ENCODE results near the gene LSP1. TPM values are rescaled to one million over a fixed set of nuclear protein-coding genes. Genes with fewer than 3 reads are reported as not detected.

The LSP1 gene
- total and polyA plus RNA-seq, 2 of the 13 experiments (the other 11 are each of a cell fraction or from before 2014, with no cell fraction given), result 0.59 to 1.00 TPM

DNA sequence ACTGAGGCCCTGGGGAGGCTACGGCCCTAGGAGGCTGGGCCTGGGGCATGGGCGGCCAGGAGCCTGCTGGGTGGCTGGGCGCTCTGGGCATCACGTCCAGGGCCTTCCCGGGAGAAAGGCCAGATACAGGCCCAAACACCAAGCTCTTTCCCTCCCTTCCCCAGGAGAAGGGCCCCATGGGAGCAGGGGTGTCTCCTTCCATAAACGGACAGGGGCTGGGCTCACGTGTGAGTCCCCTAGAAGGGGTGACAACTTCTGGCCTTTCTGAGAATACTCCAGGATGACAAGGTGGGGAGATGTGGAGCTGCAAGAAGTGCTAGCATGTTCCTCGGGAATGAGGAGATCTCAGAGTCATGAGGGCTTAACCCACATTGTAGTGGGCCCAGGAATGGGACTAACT lies 37.6 kb upstream of the LSP1 start:
- no peak for FAIRE-seq
- no peak for DNase-seq (ENCODE audit: low spot score)
- no peak overlapping the region for H3K27ac ChIP-seq (ENCODE audit: extremely low read length, insufficient read depth, low read length)
- ATAC-seq, result no peak
- H3K27me3 ChIP-seq (ENCODE audit: control insufficient read depth in 1 of 2, insufficient read depth in 2 of 2, low read length in 2 of 2), result peaks cover 3 to 61% of the 10 kb centered on the region in 2 experiments; a peak in 3 of 5 replicates
- no peaks in the 10 kb centered on the region for H3K4me1 ChIP-seq (ENCODE audit: insufficient read depth, low read length)
- no peak overlapping the region for H3K4me2 ChIP-seq (ENCODE audit: low read depth, low read length)
- no peaks in the 10 kb centered on the region for H3K36me3 ChIP-seq (replicated peaks in 1 of 2; ENCODE audit: control insufficient read depth in 1 of 2, insufficient read depth in 2 of 2, low read length in 2 of 2)
- ChIA-PET POLR2A (no interaction called here), CTCF (ENCODE audit: low intra/inter-chr PET ratio, low total read pairs) (no interaction called here)
- WGBS (ENCODE audit: low lambda C conversion rate), result 31% methylated on average over 3 of the region's 8 CpGs
- no TSS peak for BruUV-seq (replicated peaks)
- no peak overlapping the region for H3K9ac ChIP-seq (ENCODE audit: insufficient read depth, low read depth, low read length)
- intact Hi-C loops (cut with micrococcal nuclease; ENCODE audit: unreplicated experiment) (no loop called here), in situ Hi-C loops (cut with HindIII; ENCODE audit: extremely low pct_ligation_motif_present, low pct_unique_long_range_greater_than_20kb) (no loop called here)
- H4K20me1 ChIP-seq (ENCODE audit: insufficient read depth, low read length), result no peaks in the 10 kb centered on the region
- H3K4me3 ChIP-seq (replicated peaks in 1 of 3; ENCODE audit: insufficient read depth in 1 of 3, low read depth in 2 of 3, low read length in 3 of 3), result no peak overlapping the region
- 0 out of 2 replicates have a peak, but pooled peaks cover 3% of the 10 kb centered on the region for H3K9me3 ChIP-seq (ENCODE audit: low read length)
- H2AFZ ChIP-seq (ENCODE audit: low read length), result no peak overlapping the region
- TF ChIP-seq, protein P1, sequence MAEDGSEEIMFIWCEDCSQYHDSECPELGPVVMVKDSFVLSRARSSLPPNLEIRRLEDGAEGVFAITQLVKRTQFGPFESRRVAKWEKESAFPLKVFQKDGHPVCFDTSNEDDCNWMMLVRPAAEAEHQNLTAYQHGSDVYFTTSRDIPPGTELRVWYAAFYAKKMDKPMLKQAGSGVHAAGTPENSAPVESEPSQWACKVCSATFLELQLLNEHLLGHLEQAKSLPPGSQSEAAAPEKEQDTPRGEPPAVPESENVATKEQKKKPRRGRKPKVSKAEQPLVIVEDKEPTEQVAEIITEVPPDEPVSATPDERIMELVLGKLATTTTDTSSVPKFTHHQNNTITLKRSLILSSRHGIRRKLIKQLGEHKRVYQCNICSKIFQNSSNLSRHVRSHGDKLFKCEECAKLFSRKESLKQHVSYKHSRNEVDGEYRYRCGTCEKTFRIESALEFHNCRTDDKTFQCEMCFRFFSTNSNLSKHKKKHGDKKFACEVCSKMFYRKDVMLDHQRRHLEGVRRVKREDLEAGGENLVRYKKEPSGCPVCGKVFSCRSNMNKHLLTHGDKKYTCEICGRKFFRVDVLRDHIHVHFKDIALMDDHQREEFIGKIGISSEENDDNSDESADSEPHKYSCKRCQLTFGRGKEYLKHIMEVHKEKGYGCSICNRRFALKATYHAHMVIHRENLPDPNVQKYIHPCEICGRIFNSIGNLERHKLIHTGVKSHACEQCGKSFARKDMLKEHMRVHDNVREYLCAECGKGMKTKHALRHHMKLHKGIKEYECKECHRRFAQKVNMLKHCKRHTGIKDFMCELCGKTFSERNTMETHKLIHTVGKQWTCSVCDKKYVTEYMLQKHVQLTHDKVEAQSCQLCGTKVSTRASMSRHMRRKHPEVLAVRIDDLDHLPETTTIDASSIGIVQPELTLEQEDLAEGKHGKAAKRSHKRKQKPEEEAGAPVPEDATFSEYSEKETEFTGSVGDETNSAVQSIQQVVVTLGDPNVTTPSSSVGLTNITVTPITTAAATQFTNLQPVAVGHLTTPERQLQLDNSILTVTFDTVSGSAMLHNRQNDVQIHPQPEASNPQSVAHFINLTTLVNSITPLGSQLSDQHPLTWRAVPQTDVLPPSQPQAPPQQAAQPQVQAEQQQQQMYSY (CRISPR knock-in tag; IDR thresholded peaks at IDR 0.05), result no peak
- TF ChIP-seq NCOR1 (IDR thresholded peaks at IDR 0.05; ENCODE audit: borderline replicate concordance, low read length) (no peak), HMG20A (CRISPR knock-in tag; IDR thresholded peaks at IDR 0.05; ENCODE audit: borderline replicate concordance) (no peak), GTF3A (CRISPR knock-in tag; conservative IDR thresholded peaks at IDR 0.05) (no peak), DNMT1 (CRISPR knock-in tag; IDR thresholded peaks at IDR 0.05) (no peak), RAD51 (IDR thresholded peaks at IDR 0.05; ENCODE audit: borderline replicate concordance) (no peak)
- TF ChIP-seq, protein P2, sequence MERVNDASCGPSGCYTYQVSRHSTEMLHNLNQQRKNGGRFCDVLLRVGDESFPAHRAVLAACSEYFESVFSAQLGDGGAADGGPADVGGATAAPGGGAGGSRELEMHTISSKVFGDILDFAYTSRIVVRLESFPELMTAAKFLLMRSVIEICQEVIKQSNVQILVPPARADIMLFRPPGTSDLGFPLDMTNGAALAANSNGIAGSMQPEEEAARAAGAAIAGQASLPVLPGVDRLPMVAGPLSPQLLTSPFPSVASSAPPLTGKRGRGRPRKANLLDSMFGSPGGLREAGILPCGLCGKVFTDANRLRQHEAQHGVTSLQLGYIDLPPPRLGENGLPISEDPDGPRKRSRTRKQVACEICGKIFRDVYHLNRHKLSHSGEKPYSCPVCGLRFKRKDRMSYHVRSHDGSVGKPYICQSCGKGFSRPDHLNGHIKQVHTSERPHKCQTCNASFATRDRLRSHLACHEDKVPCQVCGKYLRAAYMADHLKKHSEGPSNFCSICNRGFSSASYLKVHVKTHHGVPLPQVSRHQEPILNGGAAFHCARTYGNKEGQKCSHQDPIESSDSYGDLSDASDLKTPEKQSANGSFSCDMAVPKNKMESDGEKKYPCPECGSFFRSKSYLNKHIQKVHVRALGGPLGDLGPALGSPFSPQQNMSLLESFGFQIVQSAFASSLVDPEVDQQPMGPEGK (CRISPR knock-in tag; IDR thresholded peaks at IDR 0.05), result no peak
- H3K79me2 ChIP-seq (ENCODE audit: insufficient read depth, low read length), result no peaks in the 10 kb centered on the region

Measured in HepG2 (cell line).